ENCODE results near the gene ADGRL2.

GRCh38 chr1:81756872-81757271 lies 43.9 kb upstream of the ADGRL2 start:
- no peak for TF ChIP-seq CTCF (conservative IDR thresholded peaks at IDR 0.05)
- no peak for TF ChIP-seq EZH2 (IDR thresholded peaks at IDR 0.05; ENCODE audit: low read depth)
